K562 (cell line): ENCODE results near the gene SOWAHA. TPM values are rescaled to one million over a fixed set of nuclear protein-coding genes. Genes with fewer than 3 reads are reported as not detected.

Experiments used
- JUND ChIP-seq, 2 experiments: IDR thresholded peaks; 2 replicates in 1 of 2; 3 replicates in 1 of 2; pipeline ENCODE4 v1.6.1; 2011; ENCODE audit warnings: borderline replicate concordance in 2 of 2, low read depth in 2 of 2, low read length in 2 of 2, improper control_type of control experiment in 1 of 2, missing biosample characterization in 1 of 2, missing genetic modification characterization in 1 of 2, missing genetic modification reagents in 1 of 2
- SAP30 ChIP-seq: fragments of 200-600 bp; sonication (generic); IDR thresholded peaks from 2 replicates; pipeline ENCODE4 v1.6.1; 2012; ENCODE audit warnings: borderline replicate concordance, low read depth, mild to moderate bottlenecking, moderate library complexity, low read length, control low read depth, inconsistent platforms; ENCODE audit not compliant: insufficient read depth, poor library complexity, severe bottlenecking
- SMARCA4 ChIP-seq: fragments of 450-650 bp; IDR thresholded peaks from 2 replicates; pipeline ENCODE4 v1.6.1; 2016
- ZFX ChIP-seq: sonication (generic); formaldehyde crosslinking; IDR thresholded peaks from 2 replicates; pipeline ENCODE4 v1.8.0; 2022; ENCODE audit warnings: mild to moderate bottlenecking, missing genetic modification reagents, moderate library complexity
- ZNF197 ChIP-seq: fragments of 200-800 bp; sonication (Bioruptor generic); IDR thresholded peaks from 2 replicates; pipeline ENCODE4 v1.6.1; 2016; ENCODE audit warnings: low read depth, missing genetic modification characterization, missing compliant biosample characterization
- ZNF507 ChIP-seq: conservative IDR thresholded peaks from 2 replicates; pipeline ENCODE4 v1.6.1; 2017; ENCODE audit warnings: missing genetic modification characterization, missing compliant biosample characterization
- polyA plus RNA-seq, 8 experiments: library from polyadenylated mRNA; depleted of rRNA in 4 of 8; stranded (reverse) in 5 of 8; unstranded in 3 of 8; fragments of >200 nt; fragmentation: Nextera tagmentation in 2 of 8; fragmentation: Illumina TruSeq in 1 of 8; extraction: Ambion mirVana in 2 of 8; extraction: Trizol in 1 of 8; gene quantifications; 2 replicates each; pipeline versions ENCODE4 v1.2.1 to v1.2.3, GENCODE V29; 2011 to 2014; ENCODE audit warnings: inconsistent platforms in 1 of 8, missing spikeins in 1 of 8
- total RNA-seq, 7 experiments: library from RNA; depleted of rRNA in 6 of 7; stranded (reverse); fragments of >200 nt in 6 of 7; fragmentation: Illumina TruSeq in 2 of 7; extraction: Trizol in 2 of 7; gene quantifications; 2 replicates each; pipeline versions ENCODE4 v1.2.1 to v1.2.3, GENCODE V29; 2011 to 2021; ENCODE audit warnings: low replicate concordance in 1 of 7
- TF ChIP-seq, protein P1 (sequence below), 2 experiments: fragments of 450-650 bp in 1 of 2; sonication (generic) in 1 of 2; formaldehyde crosslinking in 1 of 2; IDR thresholded peaks; 2 replicates each; pipeline versions ENCODE4 v1.7.1 to v1.9.0; 2016 to 2022; ENCODE audit warnings: inconsistent platforms in 1 of 2, mild to moderate bottlenecking in 1 of 2, missing genetic modification reagents in 1 of 2
- TF ChIP-seq, protein P2 (sequence below), 3 experiments: IDR thresholded peaks in 2 of 3; conservative IDR thresholded peaks in 1 of 3; 2 replicates each; pipeline ENCODE4 v1.5.1; 2011 to 2012; ENCODE audit warnings: low read length in 3 of 3, mild to moderate bottlenecking in 3 of 3, control low read depth in 2 of 3, improper control_type of control experiment in 1 of 3, inconsistent platforms in 1 of 3, low read depth in 1 of 3, mixed read lengths in 1 of 3, moderate library complexity in 1 of 3; ENCODE audit not compliant: insufficient read depth in 2 of 3
- TF ChIP-seq, protein P3 (sequence below): sonication (generic); formaldehyde crosslinking; IDR thresholded peaks from 2 replicates; pipeline ENCODE4 v1.8.1; 2022; ENCODE audit warnings: missing genetic modification reagents

The SOWAHA gene
- total and polyA plus RNA-seq, 9 of the 15 experiments (the other 6 are each of a cell fraction or from before 2014, with no cell fraction given): not detected

DNA sequence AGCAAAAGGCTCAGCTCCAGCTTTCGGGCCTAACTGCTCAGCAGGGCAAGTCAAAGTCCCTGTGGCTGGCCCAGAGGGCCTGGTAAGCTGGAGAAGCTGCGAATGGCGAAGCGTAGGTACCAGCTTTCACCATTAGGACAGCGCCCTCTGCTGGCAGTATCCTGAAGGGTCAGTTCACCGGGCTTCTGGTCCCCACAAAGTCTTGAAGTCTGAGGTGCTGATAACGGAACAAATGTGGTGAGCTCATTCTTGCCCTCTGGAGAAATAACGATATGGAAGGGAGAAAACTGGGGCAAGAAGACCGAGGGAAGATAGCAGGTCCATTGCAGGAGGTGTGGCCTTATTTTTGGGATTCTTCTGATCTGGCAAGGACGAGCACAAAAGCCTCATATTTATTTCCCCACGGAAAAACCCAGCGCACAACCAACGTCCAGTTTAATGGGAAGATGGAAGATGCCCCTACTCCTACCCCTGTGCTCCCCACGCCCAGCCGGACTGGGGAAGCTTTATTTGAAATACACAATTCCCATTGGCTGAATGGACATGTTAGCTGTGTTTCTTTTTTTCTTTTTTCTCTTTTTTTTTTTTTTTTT lies 7.2 kb downstream of the SOWAHA start (continued):
- TF ChIP-seq, protein P1, sequence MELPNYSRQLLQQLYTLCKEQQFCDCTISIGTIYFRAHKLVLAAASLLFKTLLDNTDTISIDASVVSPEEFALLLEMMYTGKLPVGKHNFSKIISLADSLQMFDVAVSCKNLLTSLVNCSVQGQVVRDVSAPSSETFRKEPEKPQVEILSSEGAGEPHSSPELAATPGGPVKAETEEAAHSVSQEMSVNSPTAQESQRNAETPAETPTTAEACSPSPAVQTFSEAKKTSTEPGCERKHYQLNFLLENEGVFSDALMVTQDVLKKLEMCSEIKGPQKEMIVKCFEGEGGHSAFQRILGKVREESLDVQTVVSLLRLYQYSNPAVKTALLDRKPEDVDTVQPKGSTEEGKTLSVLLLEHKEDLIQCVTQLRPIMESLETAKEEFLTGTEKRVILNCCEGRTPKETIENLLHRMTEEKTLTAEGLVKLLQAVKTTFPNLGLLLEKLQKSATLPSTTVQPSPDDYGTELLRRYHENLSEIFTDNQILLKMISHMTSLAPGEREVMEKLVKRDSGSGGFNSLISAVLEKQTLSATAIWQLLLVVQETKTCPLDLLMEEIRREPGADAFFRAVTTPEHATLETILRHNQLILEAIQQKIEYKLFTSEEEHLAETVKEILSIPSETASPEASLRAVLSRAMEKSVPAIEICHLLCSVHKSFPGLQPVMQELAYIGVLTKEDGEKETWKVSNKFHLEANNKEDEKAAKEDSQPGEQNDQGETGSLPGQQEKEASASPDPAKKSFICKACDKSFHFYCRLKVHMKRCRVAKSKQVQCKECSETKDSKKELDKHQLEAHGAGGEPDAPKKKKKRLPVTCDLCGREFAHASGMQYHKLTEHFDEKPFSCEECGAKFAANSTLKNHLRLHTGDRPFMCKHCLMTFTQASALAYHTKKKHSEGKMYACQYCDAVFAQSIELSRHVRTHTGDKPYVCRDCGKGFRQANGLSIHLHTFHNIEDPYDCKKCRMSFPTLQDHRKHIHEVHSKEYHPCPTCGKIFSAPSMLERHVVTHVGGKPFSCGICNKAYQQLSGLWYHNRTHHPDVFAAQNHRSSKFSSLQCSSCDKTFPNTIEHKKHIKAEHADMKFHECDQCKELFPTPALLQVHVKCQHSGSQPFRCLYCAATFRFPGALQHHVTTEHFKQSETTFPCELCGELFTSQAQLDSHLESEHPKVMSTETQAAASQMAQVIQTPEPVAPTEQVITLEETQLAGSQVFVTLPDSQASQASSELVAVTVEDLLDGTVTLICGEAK (IDR thresholded peaks at IDR 0.05): no peak
- TF ChIP-seq, protein P1 (CRISPR knock-in tag; IDR thresholded peaks at IDR 0.05): no peak
- TF ChIP-seq JUND (IDR thresholded peaks at IDR 0.05; ENCODE audit: borderline replicate concordance, low read depth, low read length): peak; percentile 75
- peak; percentile 79; the same call in 2 of the 3 replicates for TF ChIP-seq JUND (tag; IDR thresholded peaks at IDR 0.05; ENCODE audit: borderline replicate concordance, low read depth, low read length)
- TF ChIP-seq ZFX (CRISPR knock-in tag): peak; percentile 62; the same call in 1 of the 2 replicates
- no peak for TF ChIP-seq SAP30
- no peak for TF ChIP-seq ZNF507 (tag)
- 0 out of 2 replicates have a peak, but pooled peaks have one; percentile 59 for TF ChIP-seq ZNF197 (CRISPR knock-in tag)
- TF ChIP-seq, protein P2, sequence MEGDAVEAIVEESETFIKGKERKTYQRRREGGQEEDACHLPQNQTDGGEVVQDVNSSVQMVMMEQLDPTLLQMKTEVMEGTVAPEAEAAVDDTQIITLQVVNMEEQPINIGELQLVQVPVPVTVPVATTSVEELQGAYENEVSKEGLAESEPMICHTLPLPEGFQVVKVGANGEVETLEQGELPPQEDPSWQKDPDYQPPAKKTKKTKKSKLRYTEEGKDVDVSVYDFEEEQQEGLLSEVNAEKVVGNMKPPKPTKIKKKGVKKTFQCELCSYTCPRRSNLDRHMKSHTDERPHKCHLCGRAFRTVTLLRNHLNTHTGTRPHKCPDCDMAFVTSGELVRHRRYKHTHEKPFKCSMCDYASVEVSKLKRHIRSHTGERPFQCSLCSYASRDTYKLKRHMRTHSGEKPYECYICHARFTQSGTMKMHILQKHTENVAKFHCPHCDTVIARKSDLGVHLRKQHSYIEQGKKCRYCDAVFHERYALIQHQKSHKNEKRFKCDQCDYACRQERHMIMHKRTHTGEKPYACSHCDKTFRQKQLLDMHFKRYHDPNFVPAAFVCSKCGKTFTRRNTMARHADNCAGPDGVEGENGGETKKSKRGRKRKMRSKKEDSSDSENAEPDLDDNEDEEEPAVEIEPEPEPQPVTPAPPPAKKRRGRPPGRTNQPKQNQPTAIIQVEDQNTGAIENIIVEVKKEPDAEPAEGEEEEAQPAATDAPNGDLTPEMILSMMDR (IDR thresholded peaks at IDR 0.05 in 2 of 3, conservative IDR thresholded peaks at IDR 0.05 in 1 of 3; ENCODE audit: insufficient read depth in 2 of 3, low read depth in 1 of 3, low read length in 3 of 3): peak; percentile 90 to 98 (median 96)
- 0 out of 2 replicates have a peak, but pooled peaks have one; percentile 44 for TF ChIP-seq SMARCA4
- TF ChIP-seq, protein P3, sequence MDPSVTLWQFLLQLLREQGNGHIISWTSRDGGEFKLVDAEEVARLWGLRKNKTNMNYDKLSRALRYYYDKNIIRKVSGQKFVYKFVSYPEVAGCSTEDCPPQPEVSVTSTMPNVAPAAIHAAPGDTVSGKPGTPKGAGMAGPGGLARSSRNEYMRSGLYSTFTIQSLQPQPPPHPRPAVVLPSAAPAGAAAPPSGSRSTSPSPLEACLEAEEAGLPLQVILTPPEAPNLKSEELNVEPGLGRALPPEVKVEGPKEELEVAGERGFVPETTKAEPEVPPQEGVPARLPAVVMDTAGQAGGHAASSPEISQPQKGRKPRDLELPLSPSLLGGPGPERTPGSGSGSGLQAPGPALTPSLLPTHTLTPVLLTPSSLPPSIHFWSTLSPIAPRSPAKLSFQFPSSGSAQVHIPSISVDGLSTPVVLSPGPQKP (CRISPR knock-in tag): no peak
